Measurements from ENCODE around the gene TLR9. TPM values are rescaled to one million over a fixed set of nuclear protein-coding genes. Genes with fewer than 3 reads are reported as not detected.

Gene TLR9
- total RNA-seq, 1 donor from 2014 or later, result 0.42 TPM

- H3K4me1 Mint-ChIP-seq, result peaks cover 9% of the 10 kb centered on the region
- peaks cover 1% of the 10 kb centered on the region for H3K27me3 Mint-ChIP-seq
- no peaks in the 10 kb centered on the region for H3K9me3 Mint-ChIP-seq
- no peak for DNase-seq
- intact Hi-C loops (cut with micrococcal nuclease), result no loop called here
- H3K27ac Mint-ChIP-seq, result no peak overlapping the region
- H3K36me3 Mint-ChIP-seq (ENCODE audit: low read depth), result no peaks in the 10 kb centered on the region
- no peak overlapping the region for H3K4me3 Mint-ChIP-seq
Measured at GRCh38 chr3:52171514-52172261, 53.8 kb downstream of the TLR9 start.

Other genes starting within 250 kb of the TLR9 start
- gene ACY1, start 242.1 kb downstream of the TLR9 start, total RNA-seq, result 57.9 and 58.7 TPM in 2 replicates
- gene RPL29, start 229.8 kb downstream of the TLR9 start, total RNA-seq, result 1,714 and 1,721 TPM in 2 replicates
- 33.5 and 34.0 TPM in 2 replicates for gene DUSP7, start 169.1 kb downstream of the TLR9 start, total RNA-seq
- gene POC1A, start 71.2 kb downstream of the TLR9 start, total RNA-seq, result 23.2 and 24.1 TPM in 2 replicates
- 115 and 118 TPM in 2 replicates for gene ALAS1, start 27.5 kb downstream of the TLR9 start, total RNA-seq
- 80.3 and 87.0 TPM in 2 replicates for gene TWF2, start 13.5 kb upstream of the TLR9 start, total RNA-seq
- gene PPM1M, start 20.1 kb upstream of the TLR9 start, total RNA-seq, result 48.3 and 49.2 TPM in 2 replicates
- gene WDR82, start 53.0 kb upstream of the TLR9 start, total RNA-seq, result 104 and 106 TPM in 2 replicates
- gene GLYCTK, start 62.2 kb upstream of the TLR9 start, total RNA-seq, result 16.3 and 17.4 TPM in 2 replicates
- gene DNAH1, start 90.7 kb upstream of the TLR9 start, total RNA-seq, result 9.9 and 10.6 TPM in 2 replicates
- gene BAP1, start 184.4 kb upstream of the TLR9 start, total RNA-seq, result 101 and 102 TPM in 2 replicates
- gene PHF7, start 185.0 kb upstream of the TLR9 start, total RNA-seq, result 10.6 and 10.8 TPM in 2 replicates
- 0.05 and 0.21 TPM in 2 replicates for gene SEMA3G, start 219.5 kb upstream of the TLR9 start, total RNA-seq
- gene TNNC1, start 228.4 kb upstream of the TLR9 start, total RNA-seq, result 1.2 and 1.5 TPM in 2 replicates
- 72.6 and 75.5 TPM in 2 replicates for gene NISCH, start 230.0 kb upstream of the TLR9 start, total RNA-seq

Measured in activated CD4-positive, alpha-beta T cell treated with anti-CD3 and anti-CD28 coated beads, Interleukin-2, amount 10 ng/mL, durations not matched to agents 24 days and 14 days (primary cell).